Body of pancreas (tissue), 4 donors: Measurements from ENCODE around the gene ASPDH. TPM values are rescaled to one million over a fixed set of nuclear protein-coding genes. Genes with fewer than 3 reads are reported as not detected.

Experiments used
- ATAC-seq: fragments of 150-250 bp; one replicate; pipeline ENCODE4 v1.9.1; 2016
- DNase-seq, 4 donors: peaks; one replicate each; pipeline ENCODE4 v3.0.0-alpha.2; 2019
- H3K27ac ChIP-seq, 4 donors: fragments of 200-600 bp; sonication (generic); 1 replicate in 3 of 4; 2 replicates in 1 of 4; pipeline versions ENCODE4 v1.5.1 to v1.6.1; 2016 to 2019; ENCODE audit warnings: mild to moderate bottlenecking in 1 of 4, mixed read lengths in 1 of 4, moderate library complexity in 1 of 4
- H3K27me3 ChIP-seq, 2 donors: fragments of 200-600 bp; sonication (generic); one replicate each; pipeline ENCODE4 v1.6.0; 2016; ENCODE audit warnings: mild to moderate bottlenecking in 1 of 2
- H3K36me3 ChIP-seq, 2 donors: fragments of 200-600 bp; sonication (generic); replicated peaks in 1 of 2; 2 replicates each; pipeline ENCODE4 v1.5.1; 2016; ENCODE audit warnings: low read depth in 2 of 2; ENCODE audit not compliant: insufficient read depth in 1 of 2
- H3K4me1 ChIP-seq: fragments of 200-600 bp; sonication (generic); one replicate; pipeline ENCODE4 v1.6.0; 2016
- H3K4me3 ChIP-seq, 2 donors: fragments of 200-600 bp; sonication (generic); 1 replicate in 1 of 2; 2 replicates in 1 of 2; pipeline ENCODE4 v1.5.1; 2016 to 2019
- H3K9me3 ChIP-seq, 3 donors: fragments of 200-600 bp; sonication (generic); 1 replicate in 2 of 3; 2 replicates in 1 of 3; pipeline ENCODE4 v1.5.1; 2016
- CTCF ChIP-seq, 7 experiments: fragments of 450-650 bp in 4 of 7; fragments of 200-600 bp in 3 of 7; sonication (generic) in 3 of 7; IDR thresholded peaks; one replicate each; pipeline ENCODE4 v1.5.1; 2016 to 2019; ENCODE audit warnings: antibody characterized with exemption in 7 of 7
- POLR2A ChIP-seq, 3 donors: fragments of 450-650 bp; IDR thresholded peaks; one replicate each; pipeline ENCODE4 v1.6.1; 2016; ENCODE audit warnings: antibody characterized with exemption in 3 of 3, mild to moderate bottlenecking in 2 of 3
- WGBS, 2 donors: methylation state at CpG; one replicate each; pipeline ENCODE4 v1.1.5; 2017; 5-methylcytosine and 5-hydroxymethylcytosine counted together
- intact Hi-C: fragments of 100-400 bp; cut with DNase I; formaldehyde crosslinking; loops from one replicate; pipeline ENCODE4 v1.15.1; 2023
- total RNA-seq, 2 donors: library from RNA; depleted of rRNA; stranded (reverse); fragments of >200 nt; gene quantifications; one replicate each; pipeline ENCODE4 v1.1.0, GENCODE V29; 2016

The ASPDH gene
- total RNA-seq, 2 donors from 2014 or later, result not detected

GRCh38 chr19:50519006-50519575 is 5.4 kb upstream of the ASPDH start:
- H3K9me3 ChIP-seq, result no peaks in the 10 kb centered on the region
- 87 to 88% methylated on average over 8 to 37 of the region's 40 CpGs for WGBS, 2 donors
- intact Hi-C loops, result loop anchor here (10.0 kb wide), 1 partner anchor 596 kb away; no protein-coding TSS in a partner anchor

GRCh38 chr19:50518091-50519005 is 4.6 kb upstream of the ASPDH start:
- Histone ChIP-seq H3K9me3 (no peaks in the 10 kb centered on the region), H3K36me3 (no peaks in the 10 kb centered on the region), H3K4me1 (no peaks in the 10 kb centered on the region), H3K4me3 (no peak overlapping the region), H3K27me3 (peaks cover 0 to 5% of the 10 kb centered on the region in 2 donors), H3K27ac (no peak overlapping the region)
- TF ChIP-seq CTCF (IDR thresholded peaks at IDR 0.05), result no peak
- no peak for TF ChIP-seq POLR2A (IDR thresholded peaks at IDR 0.05)
- no peak for DNase-seq
- 89 to 94% methylated on average over 57 to 82 of the region's 87 CpGs for WGBS, 2 donors
- ATAC-seq, result no peak
- intact Hi-C loops, result loop anchor here (10.0 kb wide), 1 partner anchor 596 kb away; no protein-coding TSS in a partner anchor

More at GRCh38 chr19:50519006-50519575, 5.4 kb upstream of the ASPDH start:
- TF ChIP-seq POLR2A (IDR thresholded peaks at IDR 0.05) (no peak), CTCF (IDR thresholded peaks at IDR 0.05) (no peak)
- peaks cover 0 to 5% of the 10 kb centered on the region in 2 donors for H3K27me3 ChIP-seq
- no peak overlapping the region for H3K27ac ChIP-seq
- no peaks in the 10 kb centered on the region for H3K36me3 ChIP-seq
- no peaks in the 10 kb centered on the region for H3K4me1 ChIP-seq
- ATAC-seq, result no peak
- no peak for DNase-seq
- no peak overlapping the region for H3K4me3 ChIP-seq

GRCh38 chr19:50517704-50518075 is 4.0 kb upstream of the ASPDH start:
- intact Hi-C loops, result loop anchor here (10.0 kb wide), 1 partner anchor 597 kb away; no protein-coding TSS in a partner anchor
- Histone ChIP-seq H3K4me3 (no peak overlapping the region), H3K4me1 (no peaks in the 10 kb centered on the region), H3K27ac (no peak overlapping the region), H3K9me3 (no peaks in the 10 kb centered on the region), H3K36me3 (no peaks in the 10 kb centered on the region), H3K27me3 (peaks cover 0 to 5% of the 10 kb centered on the region in 2 donors)
- ATAC-seq (no peak), DNase-seq (no peak)
- 91 to 93% methylated on average over 11 to 35 of the region's 37 CpGs for WGBS, 2 donors
- TF ChIP-seq POLR2A (IDR thresholded peaks at IDR 0.05) (no peak), CTCF (IDR thresholded peaks at IDR 0.05) (no peak)

GRCh38 chr19:50516964-50517703 is 3.4 kb upstream of the ASPDH start:
- TF ChIP-seq POLR2A (IDR thresholded peaks at IDR 0.05) (no peak), CTCF (IDR thresholded peaks at IDR 0.05) (no peak)
- no peaks in the 10 kb centered on the region for H3K9me3 ChIP-seq
- ATAC-seq (no peak), DNase-seq (no peak)
- H3K27ac ChIP-seq, result no peak overlapping the region
- no peak overlapping the region for H3K4me3 ChIP-seq
- H3K27me3 ChIP-seq, result peaks cover 0 to 5% of the 10 kb centered on the region in 2 donors
- H3K4me1 ChIP-seq, result no peaks in the 10 kb centered on the region
- intact Hi-C loops, result loop anchor here (10.0 kb wide), 1 partner anchor 598 kb away; no protein-coding TSS in a partner anchor
- 28 to 56% methylated on average over 28 to 50 of the region's 53 CpGs for WGBS, 2 donors
- no peaks in the 10 kb centered on the region for H3K36me3 ChIP-seq
